Activated CD4-positive, alpha-beta T cell treated with anti-CD3 and anti-CD28 coated beads, Interleukin-2, amount 50 U/mL, for 48 hours (primary cell): ENCODE measurements around the gene PRSS57.
"Not testable (repeated sequence)": the region's sequence is repeated elsewhere in the genome, so short reads cannot be mapped to it uniquely, and the experiment has no call there.

Experiments used
- DNase-seq, 2 experiments: peaks; one replicate each; pipeline ENCODE4 v3.0.0-alpha.2; 2020

Gene PRSS57

DNA sequence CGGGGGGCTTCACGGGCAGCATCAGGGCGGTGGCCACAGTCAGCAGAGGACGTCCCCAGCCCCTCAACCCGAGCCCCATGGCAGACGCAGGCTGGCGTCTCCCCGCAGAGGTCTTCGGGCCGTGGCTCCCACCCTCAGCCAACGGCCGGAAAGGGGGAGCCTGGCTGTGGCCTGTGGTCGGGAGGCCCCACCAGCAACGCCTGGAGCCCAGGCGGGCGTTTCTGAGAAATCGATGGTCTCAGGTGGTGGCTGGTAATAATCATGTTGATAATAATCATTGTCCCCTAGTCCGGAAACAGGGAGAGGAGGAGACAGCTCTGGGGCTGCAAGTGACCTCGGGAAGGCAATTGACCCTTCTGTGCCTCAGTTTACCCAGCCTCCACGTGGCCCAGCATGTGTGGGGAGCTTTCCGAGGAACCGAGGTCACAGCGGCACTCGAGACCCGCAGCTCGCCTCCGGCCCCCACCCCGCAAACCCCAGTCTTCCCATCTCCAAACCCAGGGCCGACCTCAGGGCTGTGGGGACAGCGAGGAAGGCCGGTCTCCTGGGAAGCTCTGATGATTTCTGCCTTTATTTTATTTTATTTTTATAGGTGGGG lies at the start of gene PRSS57:
PRSS57 (minus strand) TSS at position 101 of the 598 bp plus-strand sequence; CDS start at position 79, 22 bp downstream.
- DNase-seq: no peak

DNA sequence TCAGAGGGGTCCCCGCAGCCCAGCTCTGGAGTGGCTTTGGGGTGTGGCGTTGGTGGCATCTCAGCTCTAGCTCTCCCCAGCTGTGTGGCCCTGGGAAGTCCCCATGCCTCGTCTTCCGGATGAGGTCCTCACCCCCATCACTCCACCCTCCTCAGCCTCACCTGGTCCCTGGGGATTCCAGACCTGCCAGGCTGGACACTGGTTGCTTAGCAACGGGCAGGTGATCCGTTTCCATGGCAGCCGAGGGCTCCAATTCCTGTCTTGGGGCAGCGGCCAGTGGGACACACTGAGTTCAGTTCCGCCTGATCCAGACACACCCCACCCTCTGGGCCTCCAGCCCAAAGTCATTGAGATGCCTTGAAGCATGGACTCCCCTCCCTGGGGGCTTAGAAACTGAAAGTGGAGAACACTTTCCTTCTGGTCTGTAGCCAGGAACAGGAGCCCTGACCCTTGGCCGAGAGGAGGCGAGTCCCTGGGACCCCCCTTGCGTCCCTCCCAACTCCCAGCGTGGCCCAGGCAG lies 48.0 kb upstream of the PRSS57 start:
- DNase-seq: no peak

DNA sequence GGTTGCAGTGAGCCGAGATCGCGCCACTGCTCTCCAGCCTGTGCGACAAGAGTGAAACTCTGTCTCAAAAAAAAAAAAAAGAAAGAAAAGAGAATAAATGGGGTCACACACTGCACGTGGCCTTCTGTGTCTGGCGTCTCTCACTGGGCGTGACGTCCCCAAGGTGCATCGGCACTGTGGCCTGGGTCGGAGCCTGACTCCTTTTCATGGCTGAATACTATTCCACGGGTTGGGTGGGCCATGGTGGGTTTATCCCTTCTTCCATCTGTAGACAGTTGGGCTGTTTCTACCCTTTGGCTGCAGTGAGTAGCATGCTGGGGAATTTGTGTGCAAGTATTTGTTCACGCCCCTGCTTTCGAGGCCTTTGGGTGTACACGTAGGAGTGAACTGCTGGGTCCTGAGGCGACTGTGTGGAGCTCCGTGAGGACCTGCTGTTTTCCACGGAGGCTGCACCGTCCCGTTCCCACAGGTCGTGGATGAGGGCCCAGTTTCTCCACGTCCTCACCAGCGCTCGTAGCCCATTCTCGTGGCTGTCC lies 47.4 kb upstream of the PRSS57 start:
- DNase-seq: no peak

- no peak for DNase-seq
Observed at GRCh38 chr19:741506-742131, 46.4 kb upstream of the PRSS57 start.

DNA sequence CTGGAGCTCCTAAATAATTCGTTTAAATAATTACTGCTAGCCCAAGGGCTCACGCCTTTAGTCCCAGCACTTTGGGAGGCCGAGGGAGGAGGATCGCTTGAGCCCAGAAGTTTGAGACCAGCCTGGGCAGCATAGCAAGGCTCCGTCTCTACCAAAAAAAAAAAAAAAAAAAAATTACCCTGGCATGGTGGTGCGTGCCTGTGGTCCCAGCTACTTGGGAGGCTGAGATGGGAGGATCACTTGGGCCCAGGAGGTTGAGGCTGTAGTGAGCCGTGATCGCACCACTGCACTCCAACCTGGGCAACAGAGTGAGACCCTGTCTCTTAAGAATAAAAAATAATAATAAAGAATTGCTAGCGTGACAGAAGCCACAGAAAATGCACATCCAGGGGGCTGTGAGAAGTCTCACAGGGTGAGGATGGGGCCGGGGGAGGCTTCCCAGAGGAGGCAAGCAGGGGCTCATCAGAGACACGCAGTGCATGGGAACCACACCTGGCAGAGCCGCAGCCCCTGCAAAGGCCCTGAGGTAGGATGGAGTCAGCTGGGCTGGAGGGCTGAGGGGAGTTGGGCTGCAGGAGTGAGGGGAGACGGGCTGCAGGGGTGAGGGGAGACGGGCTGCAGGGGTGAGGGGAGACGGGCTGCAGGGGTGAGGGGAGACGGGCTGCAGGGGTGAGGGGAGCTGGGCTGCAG lies 45.7 kb upstream of the PRSS57 start:
- not testable (repeated sequence) for DNase-seq

DNA sequence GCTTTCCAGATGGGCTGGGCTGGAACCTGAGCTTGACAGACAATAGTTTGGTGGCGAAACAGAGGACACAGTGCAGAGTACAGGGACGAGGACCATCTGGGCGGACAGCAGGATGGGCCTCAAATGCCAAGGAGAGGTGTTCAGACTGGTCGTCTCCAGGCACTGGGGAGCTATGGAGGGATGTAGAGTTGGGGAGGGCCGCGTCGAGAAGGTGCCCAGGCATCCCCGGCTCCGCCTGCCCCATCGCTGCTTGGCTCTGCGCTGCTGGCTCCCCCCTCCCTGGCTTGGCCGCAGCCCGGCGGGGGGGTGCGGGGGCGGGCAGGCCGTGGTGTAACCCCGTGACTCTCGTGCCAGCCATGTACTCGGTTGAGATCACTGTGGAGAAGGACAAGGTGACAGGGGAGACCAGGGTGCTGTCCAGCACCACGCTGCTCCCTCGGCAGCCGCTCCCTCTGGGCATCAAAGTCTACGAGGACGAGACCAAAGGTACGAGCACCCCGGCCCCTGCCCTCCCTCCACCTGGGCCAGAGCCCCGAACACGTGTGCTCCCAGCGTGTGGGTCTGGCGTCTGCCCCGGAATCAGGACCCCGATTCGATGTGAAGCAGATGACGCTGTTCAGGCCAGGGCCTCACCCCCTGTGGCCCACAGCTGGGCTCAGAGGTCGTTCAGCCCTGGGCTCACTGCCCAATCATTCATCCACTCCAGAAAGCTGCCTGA lies 44.9 kb upstream of the PRSS57 start:
- DNase-seq: no peak

DNA sequence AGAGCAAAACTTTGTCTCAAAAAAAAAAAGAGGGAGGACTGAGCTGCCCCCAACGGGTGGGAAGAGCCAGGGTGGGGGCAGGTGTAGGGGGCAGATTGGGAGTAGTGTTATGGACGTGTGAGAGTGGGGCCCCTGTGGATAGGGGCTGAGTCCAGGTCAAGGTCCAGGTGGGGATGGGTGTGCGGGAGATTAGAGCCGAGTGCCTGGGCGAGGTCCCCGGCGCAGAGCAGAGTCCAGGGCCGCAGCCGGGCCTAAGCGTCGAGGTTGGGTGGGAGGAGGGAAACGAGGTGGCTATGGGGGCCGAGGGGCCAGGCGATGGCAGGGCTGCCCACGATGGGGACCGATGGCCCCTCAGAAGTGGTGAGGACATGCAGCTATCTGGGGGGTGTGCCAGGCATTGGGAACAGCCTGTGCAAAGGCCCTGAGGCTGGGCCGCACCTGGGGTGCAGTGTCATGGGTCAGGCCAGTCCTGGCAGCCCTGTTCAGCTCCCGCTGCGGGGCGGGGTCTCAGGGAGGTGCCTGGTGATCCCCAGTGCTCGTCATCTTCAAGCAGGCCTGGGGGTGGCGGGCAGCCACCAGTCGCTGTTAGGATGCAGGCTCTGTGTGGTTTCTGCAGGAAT lies 43.4 kb upstream of the PRSS57 start:
- DNase-seq: no peak

DNA sequence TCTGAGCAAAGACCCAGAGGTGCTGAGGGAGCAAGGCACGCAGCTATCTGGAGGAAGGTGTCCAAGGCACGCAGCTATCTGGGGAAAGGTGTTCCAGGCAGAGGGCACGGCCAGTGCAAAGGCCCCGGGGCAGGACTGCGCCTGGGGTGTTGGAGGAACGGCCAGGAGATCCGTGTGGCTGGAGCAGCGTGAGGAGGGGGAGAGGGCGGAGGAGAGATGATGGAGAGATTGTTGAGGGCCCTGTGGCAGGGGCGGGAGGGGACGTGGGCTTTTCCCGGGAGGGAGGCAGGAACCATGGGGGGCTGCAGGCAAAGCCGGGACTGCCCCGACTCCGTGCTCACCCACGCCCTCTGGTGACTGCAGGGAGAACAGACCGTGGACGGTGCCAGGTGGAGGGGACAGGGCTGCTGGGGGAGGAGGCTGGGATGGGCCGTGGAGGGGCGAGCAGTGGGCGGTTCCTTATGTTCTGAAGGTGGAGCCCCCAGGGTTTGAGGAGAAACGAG lies 42.4 kb upstream of the PRSS57 start:
- DNase-seq: peak; percentile 67 to 71

- no peak for DNase-seq
Observed at GRCh38 chr19:736125-736524, 40.9 kb upstream of the PRSS57 start.

- DNase-seq: no peak
Observed at GRCh38 chr19:734716-735115, 39.5 kb upstream of the PRSS57 start.

DNA sequence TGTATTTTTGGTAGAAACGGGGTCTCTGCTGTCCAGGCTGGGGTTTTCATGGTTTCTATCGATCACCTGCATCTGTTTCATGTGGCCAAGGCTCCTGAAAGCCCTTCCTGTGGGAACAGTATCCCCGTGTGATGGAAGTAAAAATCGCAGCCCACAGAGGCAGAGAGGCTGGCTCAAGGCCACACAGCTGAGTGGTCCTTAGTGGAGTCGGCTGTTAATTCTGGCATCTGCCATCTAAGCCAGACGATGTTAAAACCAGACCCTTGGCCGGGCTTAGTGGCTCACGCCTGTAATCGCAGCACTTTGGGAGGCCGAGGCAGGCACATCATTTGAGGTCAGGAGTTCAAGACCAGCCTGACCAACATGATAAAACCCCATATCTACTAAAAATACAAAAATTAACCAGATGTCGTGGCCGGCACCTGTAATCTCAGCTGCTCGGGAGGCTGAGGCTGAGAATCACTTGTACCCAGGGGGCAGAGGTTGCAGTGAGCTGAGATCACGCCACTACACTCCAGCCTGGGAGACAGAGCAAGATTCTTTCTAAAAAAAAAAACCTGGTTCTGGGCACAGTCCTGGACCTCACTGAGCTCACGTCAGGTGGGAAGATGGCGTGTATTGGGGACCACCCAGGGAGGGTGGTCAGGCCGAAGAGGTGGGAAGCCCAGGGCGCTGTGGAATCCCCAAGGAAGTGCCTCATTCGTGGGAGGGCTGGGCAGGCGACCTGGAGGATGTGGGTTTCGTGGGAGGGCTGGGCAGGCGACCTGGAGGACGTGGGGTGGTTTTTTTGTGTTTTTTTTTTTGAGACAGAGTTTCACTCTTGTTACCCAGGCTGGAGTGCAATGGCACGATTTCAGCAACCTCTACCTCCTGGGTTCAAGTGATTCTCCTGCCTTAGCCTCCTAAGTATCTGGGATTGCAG lies 37.2 kb upstream of the PRSS57 start:
- no peak for DNase-seq

- DNase-seq: no peak
Observed at GRCh38 chr19:731000-731399, 35.7 kb upstream of the PRSS57 start.

DNA sequence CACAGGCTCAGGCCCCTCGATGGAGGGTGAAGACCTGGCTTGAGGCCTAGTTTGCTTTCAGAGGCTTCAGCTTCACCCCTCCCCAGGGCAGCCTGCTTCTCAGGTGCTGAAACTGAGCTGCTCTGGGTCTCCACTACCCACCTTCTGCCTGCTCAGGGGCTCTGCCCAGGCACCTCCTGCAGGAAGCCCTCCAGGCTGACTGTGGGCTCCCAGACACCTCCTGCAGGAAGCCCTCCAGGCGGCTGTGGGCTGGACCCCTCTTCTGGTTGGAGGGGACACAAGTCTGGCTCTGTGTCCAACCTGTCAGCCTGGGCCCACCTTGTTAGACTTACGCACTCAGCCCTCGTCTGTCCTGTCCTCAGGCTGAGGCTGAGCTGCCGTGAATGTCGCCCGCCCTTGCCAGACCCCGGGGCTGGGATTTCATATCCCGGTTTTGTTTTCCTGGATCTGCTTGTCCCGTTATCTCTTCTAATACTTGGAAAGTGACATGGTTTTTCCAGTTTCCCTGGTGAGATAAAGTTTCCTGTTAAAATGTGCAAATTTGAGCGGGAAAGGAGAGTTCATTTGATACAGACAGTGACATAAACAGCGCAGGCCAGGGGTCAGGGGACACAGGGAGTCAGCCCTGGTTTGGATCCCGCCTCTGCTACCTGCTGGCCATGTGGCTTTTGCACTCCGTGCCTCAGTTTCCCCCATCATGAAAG lies 34.9 kb upstream of the PRSS57 start:
- DNase-seq: no peak

DNA sequence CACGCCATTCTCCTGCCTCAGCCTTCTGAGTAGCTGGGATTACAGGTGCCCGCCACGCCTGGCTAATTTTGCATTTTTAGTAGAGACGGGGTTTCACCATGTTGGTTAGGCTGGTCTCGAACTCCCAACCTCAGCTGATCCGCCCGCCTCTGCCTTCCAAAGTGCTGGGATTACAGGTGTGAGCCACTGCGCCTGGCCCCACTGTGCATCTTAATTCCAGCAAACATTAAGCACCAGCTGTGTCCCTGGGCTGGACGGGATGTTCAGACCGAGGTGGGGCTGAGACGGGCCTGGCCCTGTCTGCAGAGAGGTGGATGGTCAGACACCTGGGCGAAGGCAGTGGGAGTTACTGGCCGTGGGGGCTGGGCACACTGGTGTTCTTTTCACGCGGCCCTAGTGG lies 34.3 kb upstream of the PRSS57 start:
- DNase-seq: not testable (repeated sequence)

GRCh38 chr19:728011-728410 lies 32.8 kb upstream of the PRSS57 start:
- DNase-seq: no peak

DNA sequence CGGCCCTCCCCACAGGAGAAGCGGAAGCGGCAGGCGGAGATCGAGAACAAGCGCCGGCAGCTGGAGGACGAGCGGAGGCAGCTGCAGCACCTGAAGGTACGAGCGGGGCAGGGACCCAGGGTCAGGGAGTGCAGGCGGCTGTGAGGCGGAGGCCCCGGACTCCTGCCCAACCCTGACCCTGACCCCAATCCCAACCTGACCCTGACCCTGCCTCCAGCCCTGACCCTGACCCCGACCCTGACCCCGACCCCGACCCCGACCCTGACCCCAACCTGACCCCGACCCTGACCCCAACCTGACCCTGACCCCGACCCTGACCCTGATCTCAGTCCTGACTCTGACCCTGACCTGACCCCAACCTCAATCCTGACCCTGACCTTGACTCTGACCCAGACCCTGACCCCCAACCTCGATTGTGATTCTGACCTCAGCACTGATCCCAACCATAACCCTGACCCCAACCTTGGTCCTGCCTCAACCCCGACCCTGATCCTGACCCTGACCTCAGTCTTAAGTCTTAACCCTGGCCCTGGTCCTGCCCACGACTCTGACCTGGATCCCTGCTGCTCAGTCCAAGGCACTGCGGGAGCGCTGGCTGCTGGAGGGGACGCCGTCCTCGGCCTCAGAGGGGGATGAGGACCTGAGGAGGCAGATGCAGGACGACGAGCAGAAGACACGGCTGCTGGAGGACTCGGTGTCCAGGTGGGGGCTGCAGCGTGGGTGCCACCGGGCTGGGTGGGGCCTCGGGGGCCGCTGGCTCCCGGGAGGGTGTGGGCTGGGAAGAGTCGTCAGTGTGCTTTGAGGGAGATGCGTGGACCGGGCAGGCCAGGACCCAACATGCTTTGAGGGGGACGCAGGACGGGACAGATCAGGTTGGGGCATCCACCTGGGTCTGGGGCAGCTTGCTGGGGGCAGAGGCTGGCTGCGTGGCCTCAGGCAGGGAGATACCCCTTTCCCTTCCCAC lies 32.0 kb upstream of the PRSS57 start:
- DNase-seq: no peak

DNA sequence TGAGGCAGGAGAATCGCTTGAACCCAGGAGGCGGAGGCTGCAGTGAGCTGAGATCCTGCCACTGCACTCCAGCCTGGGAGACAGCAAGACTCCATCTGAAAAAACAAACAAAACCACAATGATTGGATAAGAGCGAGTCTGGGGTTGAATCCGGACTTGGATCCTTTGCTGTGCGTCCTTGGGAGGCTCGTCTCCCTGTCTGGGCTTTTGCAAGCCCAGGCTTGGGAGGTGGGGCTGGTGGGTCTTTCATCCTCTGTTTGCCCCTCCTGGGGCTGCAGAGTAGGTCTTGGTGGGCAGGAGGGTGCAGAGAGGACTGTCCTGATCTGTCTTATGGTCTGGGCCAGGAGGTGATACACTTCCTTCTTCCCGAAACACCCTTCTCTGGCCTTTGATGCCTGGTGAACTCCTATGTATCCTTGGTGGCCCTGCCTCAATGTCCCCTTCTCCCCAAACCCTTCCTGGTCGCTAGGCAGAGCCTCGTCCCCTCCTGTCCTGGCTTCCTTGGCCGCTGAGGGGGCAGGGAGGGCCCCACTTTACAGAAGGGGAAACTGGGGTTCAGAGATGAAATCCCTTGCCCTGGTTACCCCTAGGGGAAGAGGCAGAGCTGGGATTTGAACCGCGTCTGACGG lies 30.3 kb upstream of the PRSS57 start:
- no peak for DNase-seq

- DNase-seq: no peak
Observed at GRCh38 chr19:723714-724113, 28.5 kb upstream of the PRSS57 start.

- no peak for DNase-seq
Observed at GRCh38 chr19:723247-723646, 28.0 kb upstream of the PRSS57 start.
